Medulla oblongata (tissue), 1 donor: ENCODE results near the gene TBC1D8.
A peak's percentile ranks its signal among the peaks of the same experiment; 100 is the strongest.

Source experiments
- DNase-seq: peaks from one replicate; pipeline ENCODE4 v3.0.0-alpha.2; 2015; ENCODE audit errors: extremely low spot score

The TBC1D8 gene

GRCh38 chr2:101001691-101002561, 149.3 kb downstream of the TBC1D8 start, which contains the start of gene RPL31:
Gene RPL31 (plus strand): TSS chr2:101002289. CDS start chr2:101002702, 413 bp downstream.
- peak; percentile 99 for DNase-seq

GRCh38 chr2:100999995-101000394, 151.2 kb downstream of the TBC1D8 start:
- DNase-seq, result no peak

GRCh38 chr2:100998235-100998573, 153.0 kb downstream of the TBC1D8 start:
- DNase-seq, result no peak

DNA sequence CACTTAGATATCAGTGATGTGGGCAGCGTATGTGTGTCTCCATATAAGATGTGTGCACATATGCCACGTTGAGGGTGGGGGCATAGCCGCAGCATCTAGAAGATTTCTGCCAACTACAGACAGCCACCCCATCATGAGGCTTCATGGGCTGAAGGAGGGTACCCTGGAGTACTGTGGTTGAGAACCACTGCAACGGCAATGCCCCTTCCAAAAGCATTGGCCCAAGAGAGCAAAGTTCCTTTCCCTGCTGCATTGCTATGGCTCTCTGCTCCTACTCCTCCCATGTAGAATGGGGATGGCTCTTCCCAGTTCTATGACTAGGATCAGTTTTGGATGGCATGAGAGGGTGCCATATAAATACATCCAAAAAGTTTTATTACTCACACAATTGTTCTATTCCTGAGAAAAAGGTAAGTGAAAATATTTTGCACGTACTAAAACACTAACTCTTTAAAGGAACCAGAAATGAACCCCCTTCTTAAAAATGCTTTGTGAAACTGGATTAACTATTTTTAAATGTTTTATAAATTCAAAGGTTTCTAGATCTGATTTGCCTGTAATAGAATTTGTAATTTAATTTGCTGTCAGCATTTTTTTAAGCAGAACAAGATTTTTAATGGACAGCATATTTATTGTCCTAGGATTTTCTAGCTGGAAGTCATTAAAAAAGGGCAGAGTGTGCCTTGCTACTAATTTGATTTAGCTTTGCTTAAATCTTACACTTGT, 153.5 kb downstream of the TBC1D8 start:
- no peak for DNase-seq

DNA sequence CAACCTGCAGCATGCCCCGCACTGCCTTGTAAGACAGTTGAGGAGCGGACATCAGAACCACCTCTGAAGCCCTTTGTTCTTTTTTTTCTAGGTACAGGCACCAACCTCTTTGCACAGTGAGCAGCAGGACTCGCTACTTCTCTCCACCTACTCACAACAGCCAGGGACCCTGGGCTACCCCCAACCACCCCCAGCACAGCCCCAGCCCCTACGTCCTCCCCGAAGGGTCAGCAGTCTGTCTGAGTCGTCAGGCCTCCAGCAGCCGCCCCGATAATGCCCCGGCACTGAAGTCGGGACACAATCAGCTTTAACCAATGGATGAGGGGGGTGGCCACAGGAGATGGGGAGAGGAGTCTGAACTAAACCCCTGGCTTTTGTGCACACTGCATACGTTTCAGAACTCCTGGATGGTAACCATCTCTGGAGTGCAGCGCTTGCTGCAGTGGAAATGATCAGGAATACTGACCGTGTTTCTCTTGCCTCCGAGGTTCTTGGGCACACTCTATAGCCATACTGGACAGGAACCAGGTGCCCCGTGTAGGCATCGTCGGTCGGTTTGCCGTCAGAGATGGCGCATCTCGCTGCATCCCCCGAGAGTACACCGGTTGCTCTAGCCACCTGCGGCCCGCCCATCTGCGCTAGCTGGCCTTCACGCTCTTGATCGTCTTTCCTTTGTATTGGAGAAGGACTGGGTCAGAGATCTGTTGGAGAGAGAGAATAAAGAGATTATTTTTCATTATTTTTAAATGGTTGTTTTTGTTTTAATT, 155.7 kb downstream of the TBC1D8 start:
- DNase-seq, result no peak

DNA sequence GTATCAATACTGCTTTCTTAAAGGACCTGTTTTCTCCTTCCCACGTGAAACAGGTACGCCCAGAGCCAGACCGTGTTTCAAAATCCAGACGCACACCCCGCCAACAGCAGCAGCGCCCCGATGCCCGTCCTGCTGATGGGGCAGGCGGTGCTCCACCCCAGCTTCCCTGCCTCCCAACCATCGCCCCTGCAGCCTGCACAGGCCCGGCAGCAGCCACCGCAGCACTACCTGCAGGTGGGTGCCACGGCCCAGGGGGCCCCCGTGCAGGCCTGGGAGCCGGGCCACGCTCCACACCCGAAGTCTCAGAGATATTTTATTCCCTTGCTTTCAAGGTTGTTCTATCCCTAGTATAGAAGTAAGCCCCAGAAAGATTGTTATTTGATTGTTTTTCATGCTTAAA, 157.9 kb downstream of the TBC1D8 start:
- no peak for DNase-seq

DNA sequence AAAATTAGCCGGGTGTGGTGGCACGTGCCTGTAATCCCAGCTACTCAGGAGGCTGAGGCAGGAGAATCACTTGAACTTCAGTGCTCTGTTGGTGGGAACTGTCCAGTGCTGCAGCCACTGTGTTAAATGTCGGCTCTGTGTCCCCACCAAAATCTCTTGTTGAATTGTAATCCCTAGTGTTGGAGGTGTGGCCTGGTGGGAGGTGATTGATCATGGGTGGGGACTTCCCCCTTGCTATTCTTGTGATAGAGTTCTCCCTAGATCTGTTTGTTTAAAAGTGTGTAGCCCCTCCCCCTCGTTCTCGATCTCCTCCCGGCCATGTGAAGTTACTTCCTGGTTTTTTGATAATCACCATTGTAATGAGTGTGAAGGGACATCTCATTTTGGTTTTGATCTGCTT, 158.9 kb downstream of the TBC1D8 start:
- no peak for DNase-seq

DNA sequence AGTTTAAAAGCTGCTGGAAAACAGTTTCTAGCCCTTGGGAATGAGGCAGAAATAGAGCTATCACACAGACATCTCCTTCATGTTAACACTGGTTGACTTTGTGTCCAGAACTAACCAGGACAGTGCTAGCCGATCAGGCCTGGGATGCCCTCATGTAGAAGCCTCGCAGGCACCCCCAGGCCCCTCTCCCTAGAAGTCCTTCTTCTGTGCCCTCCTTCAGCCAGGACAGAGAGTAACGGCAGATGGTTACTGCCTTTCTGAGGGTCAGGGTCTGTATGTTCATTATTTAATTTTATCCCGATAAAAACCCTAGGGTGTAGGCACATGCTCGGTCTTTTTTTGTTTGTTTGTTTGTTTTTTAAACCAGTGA, 159.8 kb downstream of the TBC1D8 start:
- DNase-seq, result no peak

DNA sequence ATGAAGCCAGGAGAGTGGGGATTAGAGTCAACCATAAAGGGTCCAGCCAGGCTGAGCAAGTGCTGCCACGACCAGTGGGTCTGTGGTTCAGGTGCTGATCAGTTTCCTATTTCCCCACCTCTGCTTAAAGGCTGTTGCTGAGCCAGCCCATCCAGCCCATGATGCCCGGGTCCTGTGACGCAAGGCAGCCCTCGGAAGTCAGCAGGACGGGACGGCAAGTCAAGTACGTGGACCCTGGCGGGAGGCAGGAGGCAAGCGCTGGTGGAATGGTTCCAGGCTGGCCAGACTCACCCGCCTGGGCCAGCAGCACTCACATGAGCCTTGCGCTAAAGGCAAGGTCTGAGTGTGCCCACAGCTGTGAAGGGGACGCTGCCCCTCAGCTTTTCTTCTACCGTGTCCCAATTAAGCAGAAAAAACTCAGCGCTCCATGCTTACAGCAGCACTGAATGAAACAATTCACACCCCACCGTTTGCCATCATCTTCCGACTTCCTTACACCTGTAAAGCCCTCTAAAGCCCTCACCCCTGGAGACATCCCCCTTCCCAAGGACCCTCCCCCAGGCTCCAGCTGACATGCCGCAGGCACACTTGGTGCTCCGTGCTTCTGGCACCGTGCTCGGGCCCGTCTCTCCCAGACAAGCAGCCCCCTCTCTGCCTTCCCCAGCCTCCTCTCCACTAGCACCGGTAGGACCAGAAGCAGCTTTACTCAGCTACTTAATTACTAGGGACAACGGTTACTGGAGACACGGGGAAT, 160.4 kb downstream of the TBC1D8 start:
- no peak for DNase-seq

- DNase-seq, result no peak
Observed at GRCh38 chr2:100990166-100990565, 161.0 kb downstream of the TBC1D8 start.

DNA sequence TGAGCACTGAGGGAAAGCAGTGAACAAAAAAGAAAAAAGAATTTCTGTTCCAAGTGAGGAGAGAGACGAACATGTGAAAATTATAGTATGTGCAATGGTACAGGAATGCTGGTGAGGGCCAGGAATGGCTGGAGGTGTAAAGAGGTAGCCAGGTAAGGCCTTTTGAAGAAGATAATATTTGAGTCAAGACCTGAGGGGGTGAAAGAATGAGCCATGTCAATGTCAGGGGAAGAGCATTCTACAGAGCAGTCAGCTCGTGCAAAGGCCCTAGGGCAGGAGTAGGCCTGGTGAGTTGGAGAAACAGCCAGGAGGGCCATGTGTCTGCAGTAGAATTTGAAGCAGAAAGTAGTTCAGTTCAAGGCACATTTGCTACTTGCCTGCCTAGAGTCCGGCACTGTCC, 161.5 kb downstream of the TBC1D8 start:
- DNase-seq, result no peak

DNA sequence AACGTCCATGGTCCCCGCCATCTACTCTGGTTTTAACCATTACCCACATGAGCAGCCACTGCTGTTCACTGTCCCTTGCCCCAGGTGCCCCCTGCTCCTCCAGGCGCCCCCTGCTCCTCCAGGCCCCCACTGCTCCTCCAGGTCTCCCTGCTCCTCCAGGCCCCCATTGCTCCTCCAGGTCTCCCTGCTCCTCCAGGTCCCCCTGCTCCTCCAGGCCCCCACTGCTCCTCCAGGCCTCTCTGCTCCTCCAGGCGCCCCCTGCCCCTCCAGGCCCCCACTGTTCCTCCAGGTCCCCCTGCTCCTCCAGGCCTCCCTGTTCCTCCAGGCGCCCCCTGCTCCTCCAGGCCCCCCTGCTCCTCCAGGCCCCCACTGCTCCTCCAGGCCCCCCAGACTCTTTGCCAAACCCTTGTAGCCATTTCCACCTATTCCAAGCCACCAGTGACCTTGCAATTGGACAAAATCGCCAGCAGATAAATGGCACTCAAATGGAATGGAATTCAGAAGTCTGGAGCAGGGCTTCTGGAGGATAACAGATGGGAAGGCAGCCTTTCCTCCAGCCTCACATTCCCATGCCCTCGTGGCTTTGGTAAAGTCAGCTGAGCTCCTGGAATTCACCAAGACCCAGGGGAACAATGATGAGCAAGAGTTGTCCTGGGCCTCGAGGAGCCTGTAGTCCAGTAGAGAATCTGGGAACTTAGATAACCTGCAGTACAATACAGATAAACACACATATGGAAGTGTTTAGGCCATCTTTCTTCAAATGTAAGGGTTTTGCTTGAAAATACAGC, 162.4 kb downstream of the TBC1D8 start:
- no peak for DNase-seq

- no peak for DNase-seq
Observed at GRCh38 chr2:100987974-100988373, 163.2 kb downstream of the TBC1D8 start.

DNA sequence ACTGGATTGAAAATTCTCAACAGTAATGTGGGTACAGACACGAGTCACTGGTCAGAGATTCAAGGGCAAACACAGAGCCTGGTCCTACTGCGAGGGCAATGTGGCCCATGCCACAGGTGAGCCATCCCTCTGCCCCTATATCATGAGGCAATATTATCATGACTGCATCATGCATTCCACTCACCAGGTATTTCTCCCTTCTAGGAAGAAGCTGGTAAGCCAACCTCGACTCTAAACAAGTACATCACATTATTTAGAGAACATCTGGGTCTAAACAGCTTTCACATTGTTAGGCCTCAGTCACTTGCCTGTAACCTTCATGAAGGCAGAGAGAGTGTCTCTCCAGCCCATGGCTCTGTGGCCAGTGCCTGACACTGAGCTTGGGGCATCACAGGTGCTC, 163.6 kb downstream of the TBC1D8 start:
- no peak for DNase-seq

DNA sequence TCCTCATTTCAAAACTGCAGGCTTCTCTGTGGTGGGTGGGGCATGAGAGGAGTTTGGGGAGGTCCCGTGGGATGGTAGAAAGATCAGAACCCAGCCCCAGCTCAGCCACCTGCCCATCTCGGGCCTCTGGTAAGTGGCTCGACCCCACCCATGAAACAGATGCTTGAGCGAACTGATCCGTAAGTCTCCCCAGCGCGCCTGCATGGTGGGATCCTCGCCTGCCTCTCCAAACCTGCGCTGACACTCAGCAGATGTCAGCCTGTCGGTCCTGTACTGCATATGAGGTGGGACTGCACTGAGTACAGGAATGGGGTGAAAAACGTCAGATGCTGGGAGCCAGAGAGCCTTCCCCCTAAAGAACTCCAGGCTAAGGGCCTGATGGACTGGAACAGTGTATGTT, 165.0 kb downstream of the TBC1D8 start:
- no peak for DNase-seq

- peak; percentile 81 for DNase-seq
Observed at GRCh38 chr2:100984892-100985307, 166.3 kb downstream of the TBC1D8 start.

GRCh38 chr2:100983684-100984310, 167.4 kb downstream of the TBC1D8 start:
- DNase-seq, result no peak

- DNase-seq, result no peak
Observed at GRCh38 chr2:100983201-100983600, 168.0 kb downstream of the TBC1D8 start.

DNA sequence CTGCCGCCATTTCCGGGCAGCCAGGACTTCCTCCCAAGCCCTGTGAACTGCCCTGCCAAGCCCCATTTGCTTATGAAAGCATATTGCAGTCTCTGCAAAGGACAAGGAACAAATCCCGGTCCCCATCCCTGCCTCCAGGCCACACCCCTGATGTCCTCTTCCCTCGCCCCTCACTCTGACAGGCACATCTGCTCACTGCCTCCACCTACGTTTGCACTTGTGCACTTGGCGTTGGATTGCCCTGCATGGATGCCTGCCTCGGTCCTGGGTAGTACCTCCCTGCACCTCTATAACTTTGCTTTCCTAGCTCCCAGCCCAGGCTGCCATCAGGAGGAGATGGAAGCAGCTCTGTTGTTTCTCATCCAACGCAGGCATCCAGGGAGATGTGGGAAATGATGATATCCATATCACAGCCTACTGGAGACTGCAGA, 168.7 kb downstream of the TBC1D8 start:
- no peak for DNase-seq

- no peak for DNase-seq
Observed at GRCh38 chr2:100981011-100981410, 170.2 kb downstream of the TBC1D8 start.
